B cell (primary cell): Measurements from ENCODE around the gene NCKAP5L. TPM values are rescaled to one million over a fixed set of nuclear protein-coding genes. Genes with fewer than 3 reads are reported as not detected.

Experiments used
- ATAC-seq: fragments of 200-7000 bp; cut with Tn5 transposase; one replicate; pipeline ENCODE4 v1.10.0; 2021; ENCODE audit warnings: low read depth, mild to moderate bottlenecking, moderate number of reproducible peaks, moderate library complexity
- CTCF ChIA-PET: fragments of 350-600 bp; sonication (Branson Sonifier 250); formaldehyde crosslinking; loops from one replicate; lab custom pipeline; 2021; ENCODE audit warnings: antibody characterized with exemption, inconsistent platforms; lab: Charles Lee
- POLR2A ChIA-PET: fragments of 350-600 bp; sonication (Branson Sonifier 250); formaldehyde crosslinking; loops from one replicate; lab custom pipeline; 2021; ENCODE audit warnings: antibody characterized with exemption; lab: Charles Lee
- DNase-seq: peaks from one replicate; pipeline ENCODE4 v3.0.0; 2013
- H2AFZ ChIP-seq: 2 replicates; pipeline ENCODE4 v1.6.1; 2012; ENCODE audit warnings: mild to moderate bottlenecking, low read depth, low read length; ENCODE audit not compliant: insufficient read depth, poor library complexity, severe bottlenecking
- H3K27ac ChIP-seq, 2 donors: 1 replicate in 1 of 2; 2 replicates in 1 of 2; pipeline ENCODE4 v1.5.1; 2012 to 2013; ENCODE audit warnings: low read length in 2 of 2, mild to moderate bottlenecking in 2 of 2, moderate library complexity in 1 of 2
- H3K27me3 ChIP-seq, 4 experiments: fragments of 200-600 bp in 1 of 4; sonication (generic) in 1 of 4; replicated peaks in 1 of 4; 1 replicate in 2 of 4; 2 replicates in 2 of 4; pipeline versions ENCODE4 v1.6.1 to v1.7.0; 2013 to 2016; ENCODE audit warnings: low read length in 3 of 4, mild to moderate bottlenecking in 2 of 4, mixed read lengths in 1 of 4, moderate library complexity in 1 of 4; ENCODE audit not compliant: insufficient read depth in 4 of 4, control insufficient read depth in 3 of 4; ENCODE audit errors: control extremely low read depth in 1 of 4
- H3K36me3 ChIP-seq, 2 experiments: replicated peaks in 1 of 2; 1 replicate in 1 of 2; 2 replicates in 1 of 2; pipeline versions ENCODE4 v1.6.1 to v1.7.1; 2013; ENCODE audit warnings: low read length in 1 of 2; ENCODE audit not compliant: insufficient read depth in 2 of 2, control insufficient read depth in 1 of 2; ENCODE audit errors: control extremely low read depth in 1 of 2, extremely low read depth in 1 of 2
- H3K4me1 ChIP-seq, 2 donors: fragments of 200-600 bp in 1 of 2; sonication (generic) in 1 of 2; 1 replicate in 1 of 2; 2 replicates in 1 of 2; pipeline versions ENCODE4 v1.5.1 to v1.6.1; 2013 to 2017; ENCODE audit warnings: low read length in 2 of 2; ENCODE audit not compliant: control insufficient read depth in 2 of 2, insufficient read depth in 2 of 2
- H3K4me2 ChIP-seq: replicated peaks from 2 replicates; pipeline ENCODE3; 2012; ENCODE audit warnings: mild to moderate bottlenecking, low read depth, low read length; ENCODE audit not compliant: poor library complexity, severe bottlenecking
- H3K4me3 ChIP-seq, 5 experiments: fragments of 200-600 bp in 1 of 5; sonication (generic) in 1 of 5; 1 replicate in 3 of 5; 2 replicates in 2 of 5; pipeline versions ENCODE4 v1.5.1 to v1.7.0; 2011 to 2016; ENCODE audit warnings: low read length in 4 of 5, mild to moderate bottlenecking in 4 of 5, low read depth in 2 of 5, control low read depth in 1 of 5, moderate library complexity in 1 of 5; ENCODE audit not compliant: insufficient read depth in 1 of 5; ENCODE audit errors: control extremely low read depth in 1 of 5, extremely low read depth in 1 of 5
- H3K79me2 ChIP-seq: fragments of 200-600 bp; sonication (generic); one replicate; pipeline ENCODE4 v1.6.0; 2016; ENCODE audit warnings: low read length; ENCODE audit not compliant: control insufficient read depth, insufficient read depth
- H3K9ac ChIP-seq: fragments of 200-600 bp; sonication (generic); 2 replicates; pipeline ENCODE4 v1.6.1; 2017; ENCODE audit warnings: mild to moderate bottlenecking, low read length, moderate library complexity
- H3K9me3 ChIP-seq, 3 donors: one replicate each; pipeline versions ENCODE4 v1.6.1 to v1.7.1; 2013; ENCODE audit warnings: low read length in 2 of 3; ENCODE audit not compliant: control insufficient read depth in 2 of 3, insufficient read depth in 1 of 3; ENCODE audit errors: control extremely low read depth in 1 of 3
- H4K20me1 ChIP-seq: 2 replicates; pipeline ENCODE4 v1.6.0; 2012; ENCODE audit warnings: mild to moderate bottlenecking, low read length; ENCODE audit not compliant: insufficient read depth, control insufficient read depth, poor library complexity, severe bottlenecking
- H3K27ac Mint-ChIP-seq: one replicate; pipeline ENCODE4 v1.8.0; 2021; ENCODE audit warnings: mixed read lengths
- H3K27me3 Mint-ChIP-seq: one replicate; pipeline ENCODE4 v1.8.0; 2021; ENCODE audit warnings: mixed read lengths
- H3K4me1 Mint-ChIP-seq: one replicate; pipeline ENCODE4 v1.8.0; 2021; ENCODE audit warnings: mixed read lengths
- H3K4me3 Mint-ChIP-seq: one replicate; pipeline ENCODE4 v1.8.0; 2021; ENCODE audit warnings: mixed read lengths
- H3K9me3 Mint-ChIP-seq: one replicate; pipeline ENCODE4 v1.8.0; 2022; ENCODE audit warnings: mixed read lengths; ENCODE audit not compliant: insufficient read depth
- CTCF ChIP-seq: fragments of 200-600 bp; IDR thresholded peaks from one replicate; pipeline ENCODE4 v1.8.0; 2022; ENCODE audit warnings: antibody characterized with exemption, mild to moderate bottlenecking
- EZH2 ChIP-seq: IDR thresholded peaks from 2 replicates; pipeline ENCODE4 v1.6.1; 2012; ENCODE audit warnings: borderline replicate concordance, low read depth, mild to moderate bottlenecking, moderate library complexity, low read length; ENCODE audit not compliant: insufficient read depth, poor library complexity, severe bottlenecking
- WGBS: methylation state at CpG from one replicate; pipeline ENCODE4 v1.1.5; 2013; ENCODE audit warnings: missing lambda C conversion rate; ENCODE audit not compliant: insufficient coverage; 5-methylcytosine and 5-hydroxymethylcytosine counted together
- intact Hi-C: fragments of 100-400 bp; cut with micrococcal nuclease; formaldehyde crosslinking; loops from one replicate; pipeline ENCODE4 v1.10.0; 2022
- polyA plus RNA-seq: library from polyadenylated mRNA; depleted of rRNA; stranded (reverse); fragments of >200 nt; gene quantifications from 2 replicates; pipeline ENCODE4 v1.2.3, GENCODE V29; 2012
- total RNA-seq, 2 donors: library from RNA; stranded (reverse); fragments of 120-200 nt in 1 of 2; gene quantifications; 1 replicate in 1 of 2; 2 replicates in 1 of 2; pipeline versions ENCODE4 v1.2.3 to v1.2.4, GENCODE V29; 2013 to 2022

NCKAP5L gene
- total and polyA plus RNA-seq, 2 donors (not counting 1 experiment from before 2014, with no cell fraction given) = 3.2 to 13.2 TPM

GRCh38 chr12:49795654-49796105 lies 32.5 kb downstream of the NCKAP5L start:
- ATAC-seq (no peak), DNase-seq (no peak)
- H3K27me3 Mint-ChIP-seq = no peaks in the 10 kb centered on the region
- Histone ChIP-seq H3K4me1 (no peaks in the 10 kb centered on the region), H3K9ac (no peak overlapping the region), H3K36me3 (peaks cover 0 to 9% of the 10 kb centered on the region in 2 experiments), H4K20me1 (no peaks in the 10 kb centered on the region), H3K27ac (no peak overlapping the region), H3K4me2 (no peak overlapping the region), H3K27me3 (no peaks in the 10 kb centered on the region), H2AFZ (no peak overlapping the region), H3K79me2 (no peaks in the 10 kb centered on the region), H3K9me3 (no peaks in the 10 kb centered on the region), H3K4me3 (no peak overlapping the region)
- 95% methylated on average over 10 of the region's 12 CpGs for WGBS
- no peaks in the 10 kb centered on the region for H3K4me1 Mint-ChIP-seq
- no peaks in the 10 kb centered on the region for H3K9me3 Mint-ChIP-seq
- no peak overlapping the region for H3K27ac Mint-ChIP-seq
- POLR2A ChIA-PET = no interaction called here
- intact Hi-C loops = no loop called here
- TF ChIP-seq CTCF = no peak
- TF ChIP-seq EZH2 = no peak
- CTCF ChIA-PET = no interaction called here
- H3K4me3 Mint-ChIP-seq = no peak overlapping the region

GRCh38 chr12:49794811-49795653 lies 33.2 kb downstream of the NCKAP5L start:
- no peaks in the 10 kb centered on the region for H3K27me3 ChIP-seq
- H3K4me3 Mint-ChIP-seq = no peak overlapping the region
- TF ChIP-seq CTCF (no peak), EZH2 (no peak)
- ChIA-PET CTCF (no interaction called here), POLR2A (no interaction called here)
- H3K9ac ChIP-seq = no peak overlapping the region
- H3K27ac ChIP-seq = no peak overlapping the region
- 95% methylated on average over 28 of the region's 32 CpGs for WGBS
- DNase-seq (no peak), ATAC-seq (no peak)
- H3K4me1 Mint-ChIP-seq = no peaks in the 10 kb centered on the region
- H3K79me2 ChIP-seq = no peaks in the 10 kb centered on the region
- H3K9me3 ChIP-seq = no peaks in the 10 kb centered on the region
- H3K4me3 ChIP-seq = no peak overlapping the region
- intact Hi-C loops = no loop called here
- H3K36me3 ChIP-seq = peaks cover 0 to 9% of the 10 kb centered on the region in 2 experiments
- no peak overlapping the region for H3K4me2 ChIP-seq
- no peaks in the 10 kb centered on the region for H3K9me3 Mint-ChIP-seq
- no peak overlapping the region for H3K27ac Mint-ChIP-seq
- no peak overlapping the region for H2AFZ ChIP-seq
- H3K27me3 Mint-ChIP-seq = no peaks in the 10 kb centered on the region
- H3K4me1 ChIP-seq = no peaks in the 10 kb centered on the region
- H4K20me1 ChIP-seq = no peaks in the 10 kb centered on the region
